GM18502 (cell line): ENCODE data around the gene EPB41L1.

ENCODE experiments used
- ATAC-seq: cut with Tn5 transposase; IDR thresholded peaks from one replicate; pipeline ENCODE4 v1.9.1; 2021; ENCODE audit warnings: mild to moderate bottlenecking; ENCODE audit not compliant: unreplicated experiment, poor library complexity

Gene EPB41L1

GRCh38 chr20:36183155-36183944 lies 28.8 kb downstream of the EPB41L1 start:
- no peak for ATAC-seq

GRCh38 chr20:36184816-36185776 lies 30.6 kb downstream of the EPB41L1 start:
- no peak for ATAC-seq

DNA sequence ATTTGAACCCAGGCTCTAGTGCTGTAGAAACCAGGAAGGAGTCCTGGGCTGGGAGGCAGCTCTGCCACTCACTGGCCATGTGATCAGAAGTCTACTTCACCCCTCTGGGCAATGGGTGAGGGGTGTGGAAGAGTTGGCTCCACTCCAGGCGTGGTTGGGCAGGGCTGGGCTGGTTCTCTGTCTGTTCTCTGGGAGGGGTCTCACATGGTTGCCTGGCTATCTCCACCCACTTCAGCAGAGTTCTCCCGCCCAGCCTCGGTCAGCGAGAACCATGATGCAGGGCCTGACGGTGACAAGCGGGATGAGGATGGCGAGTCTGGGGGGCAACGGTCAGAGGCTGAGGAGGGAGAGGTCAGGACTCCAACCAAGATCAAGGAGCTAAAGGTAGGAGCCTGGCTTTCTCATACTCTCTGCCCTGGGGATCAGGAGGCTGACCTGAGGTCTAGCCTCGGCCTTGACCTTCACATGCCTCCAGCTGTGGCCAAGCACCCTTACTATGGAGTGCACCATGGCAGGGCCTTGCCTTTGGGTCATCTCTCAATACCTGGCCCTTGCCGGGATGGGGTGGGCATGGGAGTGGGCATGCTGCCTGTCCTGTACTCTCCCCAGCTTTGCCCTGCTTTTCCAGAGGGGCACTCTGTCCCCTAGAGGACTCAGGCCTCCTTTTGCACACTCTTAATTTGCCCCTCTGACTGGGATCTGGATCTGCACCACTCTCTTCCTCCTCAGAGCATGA lies 39.6 kb downstream of the EPB41L1 start:
- ATAC-seq: no peak

DNA sequence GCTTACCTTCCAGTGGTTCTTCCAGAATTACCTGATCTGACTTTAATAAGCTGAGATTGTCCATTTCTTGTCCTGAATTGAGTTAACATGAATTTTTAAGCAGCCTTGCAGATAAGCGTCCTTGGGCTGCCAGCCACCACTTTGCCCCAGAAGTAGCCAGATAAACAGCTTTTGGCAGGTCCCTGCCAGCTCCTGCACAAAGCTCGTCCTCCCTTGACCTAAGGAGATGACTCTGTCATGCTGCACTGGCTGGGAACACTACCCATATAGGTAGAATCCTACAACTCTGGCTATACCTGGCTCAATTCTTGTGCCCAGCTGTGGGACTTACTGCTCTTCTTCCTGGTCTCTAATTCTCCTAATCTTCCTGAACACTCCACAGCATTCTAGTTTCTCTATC lies 42.1 kb downstream of the EPB41L1 start:
- ATAC-seq: no peak

DNA sequence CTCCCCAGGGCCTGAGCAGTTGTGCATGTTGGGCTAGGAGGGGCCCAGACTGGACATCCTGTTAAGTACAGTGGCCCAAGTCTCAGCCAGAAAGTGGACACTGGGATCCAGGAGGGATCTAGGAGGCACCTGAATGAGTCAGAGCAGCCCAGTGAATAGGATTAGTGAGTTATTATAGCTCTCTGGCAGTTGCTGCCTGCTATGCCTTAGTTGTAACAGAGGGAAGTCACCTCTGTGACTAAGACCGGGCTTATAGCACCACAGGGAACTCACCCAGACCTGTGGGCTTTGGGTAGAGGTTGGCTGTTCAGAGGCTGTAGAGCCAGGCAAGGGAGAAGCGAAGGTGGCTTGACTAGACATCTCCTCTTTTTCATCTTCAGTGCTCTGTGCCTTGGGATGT lies 42.7 kb downstream of the EPB41L1 start:
- ATAC-seq: no peak

GRCh38 chr20:36199345-36200257 lies 45.1 kb downstream of the EPB41L1 start:
- ATAC-seq: no peak

DNA sequence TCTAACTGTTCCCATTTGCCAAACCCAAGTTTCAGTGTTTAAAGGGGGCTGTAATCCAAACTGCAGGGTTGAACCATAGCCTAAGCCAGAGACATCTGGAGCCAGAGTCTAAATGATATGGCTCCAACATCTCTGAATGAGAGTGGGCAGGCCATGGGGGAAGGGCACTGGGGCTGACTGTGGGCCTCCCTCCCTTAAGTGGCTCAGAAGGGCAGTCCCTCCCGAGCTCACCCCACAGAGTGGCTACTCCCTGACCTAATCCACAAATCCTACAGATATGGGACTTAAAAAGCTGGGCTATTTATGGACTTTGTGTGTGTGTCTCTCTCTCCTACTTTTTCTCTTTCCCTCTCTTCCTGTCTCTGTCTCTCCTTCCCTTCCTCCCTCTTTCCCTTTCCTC lies 45.9 kb downstream of the EPB41L1 start:
- no peak for ATAC-seq

DNA sequence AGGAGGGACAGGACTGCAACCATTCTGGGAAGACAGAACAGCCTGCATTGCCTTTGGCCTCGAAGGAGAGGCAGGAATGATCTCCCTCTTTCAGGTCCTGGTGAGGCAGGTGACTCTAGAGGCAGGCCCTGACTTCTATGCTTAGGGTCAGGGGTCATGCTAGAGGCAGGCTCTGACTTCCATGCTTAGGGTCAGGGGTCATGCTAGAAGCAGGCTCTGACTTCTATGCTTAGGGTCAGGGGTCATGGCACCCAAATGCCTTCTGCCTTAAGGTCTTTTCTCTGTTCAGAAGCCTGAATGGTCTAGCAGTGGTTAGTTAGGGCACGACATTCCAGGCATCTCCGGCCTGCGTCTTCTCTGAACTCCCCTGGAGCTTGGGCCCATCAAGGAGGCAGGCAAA lies 46.7 kb downstream of the EPB41L1 start:
- no peak for ATAC-seq

GRCh38 chr20:36202891-36203338 lies 48.4 kb downstream of the EPB41L1 start:
- no peak for ATAC-seq

- no peak for ATAC-seq
These were observed 49.3 kb downstream of the EPB41L1 start for GRCh38 chr20:36203861-36204260.

DNA sequence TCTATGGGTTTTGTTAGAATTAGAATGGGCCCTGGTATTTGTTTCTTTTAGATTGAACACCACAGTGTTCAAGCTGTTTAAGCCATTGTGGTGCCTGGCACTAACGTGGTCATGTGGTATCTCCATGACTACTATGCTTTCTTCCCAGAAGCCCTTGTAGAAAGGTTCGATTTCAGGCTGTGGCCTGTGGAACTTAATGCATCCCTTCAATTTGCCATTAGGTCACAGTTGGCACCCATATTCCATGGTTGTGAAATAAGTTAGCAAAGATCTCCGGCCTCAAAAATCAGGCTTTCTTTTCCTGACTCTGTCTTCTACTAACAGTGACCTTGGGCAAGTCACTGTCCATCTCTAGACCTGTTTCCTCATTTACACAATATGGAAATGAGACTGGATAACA lies 50.5 kb downstream of the EPB41L1 start:
- no peak for ATAC-seq

GRCh38 chr20:36206068-36206467 lies 51.5 kb downstream of the EPB41L1 start:
- ATAC-seq: no peak

DNA sequence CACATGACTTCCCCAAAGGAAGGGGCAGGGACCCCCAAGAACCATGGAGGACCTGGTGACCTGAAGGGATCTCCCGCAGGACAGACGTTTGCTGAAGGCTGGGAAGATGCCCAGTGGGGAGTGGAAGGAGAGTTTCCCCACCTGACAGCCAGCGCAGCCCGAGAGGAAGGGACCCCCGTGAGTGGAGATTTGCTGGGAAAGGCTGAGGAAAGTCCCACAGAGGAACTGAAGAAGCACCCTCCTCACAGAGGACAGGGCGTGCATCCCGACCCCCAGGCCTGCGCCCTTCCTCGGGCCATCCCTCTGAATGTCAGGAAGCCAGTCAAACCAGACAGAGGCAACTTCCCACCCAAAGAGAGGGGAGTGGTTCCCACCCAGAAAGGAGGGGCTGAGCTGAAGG lies 52.1 kb downstream of the EPB41L1 start:
- no peak for ATAC-seq

DNA sequence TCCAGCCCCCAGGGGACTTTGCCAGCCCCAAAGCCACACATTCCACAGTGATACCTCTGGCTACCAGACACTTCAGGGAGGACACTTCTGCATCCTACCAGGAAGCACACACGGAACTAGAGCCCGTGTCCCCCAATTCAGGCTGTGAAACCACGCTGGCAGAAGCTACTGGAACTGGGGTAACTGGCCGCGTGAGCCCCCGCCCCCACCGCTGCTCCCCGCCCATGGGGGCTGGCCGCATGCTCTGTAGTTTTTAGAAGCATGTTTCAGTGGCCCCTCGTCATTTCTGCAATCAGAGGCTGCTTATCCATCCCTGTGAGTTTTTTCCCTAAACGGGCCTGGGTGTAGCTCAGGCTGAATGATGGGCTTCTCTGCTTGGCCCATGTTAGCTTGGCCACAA lies 53.1 kb downstream of the EPB41L1 start:
- no peak for ATAC-seq

DNA sequence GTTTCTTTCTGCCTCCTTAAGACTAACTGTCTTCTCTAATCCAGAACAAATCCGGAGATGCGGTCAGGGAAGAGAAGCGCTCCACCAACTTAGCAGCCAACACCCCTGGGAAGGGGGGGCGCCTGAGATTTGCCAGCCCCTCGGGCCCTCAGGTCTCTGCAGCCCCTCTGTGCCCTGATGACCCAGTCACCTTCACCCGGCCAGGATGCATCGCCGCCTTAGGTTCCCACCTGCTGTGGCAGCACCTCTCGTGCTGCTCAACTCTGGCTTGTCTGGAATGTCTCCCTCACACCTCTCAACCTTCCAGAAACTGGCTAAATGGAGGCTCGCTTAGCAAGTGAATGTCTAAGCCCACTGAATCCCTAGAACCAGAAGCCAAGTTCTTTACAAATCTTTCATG lies 53.7 kb downstream of the EPB41L1 start:
- no peak for ATAC-seq

- ATAC-seq: no peak
These were observed 56.0 kb downstream of the EPB41L1 start for GRCh38 chr20:36210436-36211021.

DNA sequence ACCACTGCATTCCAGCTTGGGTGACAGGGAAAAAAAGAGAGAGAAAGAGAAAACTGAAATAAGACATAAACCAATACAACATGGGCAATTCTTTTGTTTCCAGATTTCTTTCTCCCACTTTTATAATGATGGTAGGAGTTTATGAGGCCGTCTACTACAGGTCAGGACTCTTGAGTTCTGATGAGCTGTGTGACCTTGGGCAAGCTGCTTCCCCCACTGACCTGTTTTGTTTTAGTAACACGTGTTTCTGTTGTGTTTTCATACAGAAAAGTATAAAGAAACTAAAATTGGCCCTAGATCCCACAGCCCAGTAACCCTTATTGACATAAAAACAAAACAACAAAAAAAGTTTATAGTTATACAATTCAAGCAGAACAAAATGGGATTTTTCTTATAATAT lies 58.8 kb downstream of the EPB41L1 start:
- ATAC-seq: no peak

DNA sequence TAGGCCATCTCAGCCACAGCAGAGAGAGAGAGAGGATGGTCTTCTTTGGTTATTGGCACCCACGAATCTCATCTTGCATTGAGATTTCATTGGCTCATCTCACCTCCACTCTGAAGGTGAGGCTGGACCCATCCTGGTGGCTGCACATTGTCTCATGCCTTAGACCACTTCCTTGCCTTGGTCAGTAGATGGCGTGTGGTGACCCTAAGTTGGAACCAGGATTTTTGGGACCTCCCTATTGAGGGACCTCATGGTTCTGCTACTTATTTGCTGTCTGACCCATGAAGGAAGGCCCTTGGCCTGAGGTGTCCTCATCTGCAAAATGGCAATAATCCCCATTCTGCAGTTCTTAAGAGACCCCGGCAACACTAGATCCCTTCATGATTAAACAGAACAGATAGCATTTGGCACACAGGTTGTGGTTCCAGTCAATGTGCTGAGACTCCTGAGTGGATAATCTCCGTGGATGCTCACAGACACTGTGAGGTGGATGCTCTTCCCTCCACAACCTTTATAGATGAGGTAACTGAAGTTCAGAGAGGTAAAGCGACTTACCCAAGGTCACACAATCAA lies 60.2 kb downstream of the EPB41L1 start:
- no peak for ATAC-seq

- ATAC-seq: no peak
These were observed 61.2 kb downstream of the EPB41L1 start for GRCh38 chr20:36215778-36216177.
